Nephron (organoid): ENCODE measurements around the gene HSPG2.
"Not testable (repeated sequence)": the region's sequence is repeated elsewhere in the genome, so short reads cannot be mapped to it uniquely, and the experiment has no call there.

Source experiments
- H3K27ac Mint-ChIP-seq, 3 experiments: 2 replicates each; pipeline ENCODE4 v1.8.0; 2020; ENCODE audit warnings: mixed read lengths in 3 of 3, mild to moderate bottlenecking in 2 of 3, moderate library complexity in 1 of 3
- H3K27me3 Mint-ChIP-seq: 2 replicates; pipeline ENCODE4 v1.8.0; 2021; ENCODE audit warnings: low read depth, mild to moderate bottlenecking, moderate library complexity, mixed read lengths
- H3K36me3 Mint-ChIP-seq: 2 replicates; pipeline ENCODE4 v1.8.0; 2020; ENCODE audit warnings: low read depth, mixed read lengths
- H3K4me1 Mint-ChIP-seq: 2 replicates; pipeline ENCODE4 v1.8.0; 2020; ENCODE audit warnings: mixed read lengths
- H3K4me3 Mint-ChIP-seq, 3 experiments: 2 replicates each; pipeline ENCODE4 v1.8.0; 2020; ENCODE audit warnings: mild to moderate bottlenecking in 3 of 3, mixed read lengths in 3 of 3, moderate library complexity in 2 of 3
- H3K9me3 Mint-ChIP-seq: 2 replicates; pipeline ENCODE4 v1.8.0; 2020; ENCODE audit warnings: mixed read lengths
- CTCF ChIP-seq, 3 experiments: fragments of 200-600 bp; sonication (generic); IDR thresholded peaks; one replicate each; pipeline ENCODE4 v1.5.0; 2021; ENCODE audit warnings: antibody characterized with exemption in 3 of 3; ENCODE audit not compliant: unreplicated experiment in 3 of 3

Gene HSPG2

GRCh38 chr1:21969066-21969465 is 32.0 kb upstream of the HSPG2 start:
- not testable (repeated sequence) for H3K9me3 Mint-ChIP-seq, H3K4me1 Mint-ChIP-seq, H3K4me3 Mint-ChIP-seq, H3K27me3 Mint-ChIP-seq, H3K36me3 Mint-ChIP-seq, H3K27ac Mint-ChIP-seq

GRCh38 chr1:21967216-21967615 is 30.1 kb upstream of the HSPG2 start:
- H3K36me3 Mint-ChIP-seq, H3K9me3 Mint-ChIP-seq, H3K4me3 Mint-ChIP-seq, H3K4me1 Mint-ChIP-seq, H3K27me3 Mint-ChIP-seq, H3K27ac Mint-ChIP-seq: not testable (repeated sequence)

- Mint-ChIP-seq H3K9me3 (no peaks in the 10 kb centered on the region), H3K27me3 (no peaks in the 10 kb centered on the region), H3K36me3 (no peaks in the 10 kb centered on the region), H3K27ac (no peak overlapping the region), H3K4me3 (no peak overlapping the region), H3K4me1 (peaks cover 4% of the 10 kb centered on the region)
- TF ChIP-seq CTCF (IDR thresholded peaks at IDR 0.05; ENCODE audit: unreplicated experiment in 3 of 3): no peak
Measured at GRCh38 chr1:21966247-21967000, 29.3 kb upstream of the HSPG2 start.

GRCh38 chr1:21963477-21964217 is 26.5 kb upstream of the HSPG2 start:
- no peaks in the 10 kb centered on the region for H3K27me3 Mint-ChIP-seq
- TF ChIP-seq CTCF (IDR thresholded peaks at IDR 0.05; ENCODE audit: unreplicated experiment in 3 of 3): peak; percentile 83 to 90 (median 84)
- no peaks in the 10 kb centered on the region for H3K36me3 Mint-ChIP-seq

GRCh38 chr1:21961799-21962198 is 24.7 kb upstream of the HSPG2 start:
- Mint-ChIP-seq H3K27me3 (no peaks in the 10 kb centered on the region), H3K27ac (no peak overlapping the region), H3K36me3 (no peaks in the 10 kb centered on the region), H3K4me3 (no peak overlapping the region), H3K4me1 (peaks cover 21% of the 10 kb centered on the region), H3K9me3 (no peaks in the 10 kb centered on the region)
- TF ChIP-seq CTCF (IDR thresholded peaks at IDR 0.05; ENCODE audit: unreplicated experiment in 3 of 3): no peak

More at GRCh38 chr1:21963477-21964217, 26.5 kb upstream of the HSPG2 start:
- Mint-ChIP-seq H3K4me1 (peaks cover 4% of the 10 kb centered on the region), H3K4me3 (no peak overlapping the region), H3K9me3 (no peaks in the 10 kb centered on the region), H3K27ac (peak overlapping the region in 2 of 3 experiments; percentile 5 to 75)

- no peaks in the 10 kb centered on the region for H3K9me3 Mint-ChIP-seq
- no peak overlapping the region for H3K4me3 Mint-ChIP-seq
- H3K27me3 Mint-ChIP-seq: no peaks in the 10 kb centered on the region
- peaks cover 25% of the 10 kb centered on the region for H3K4me1 Mint-ChIP-seq
- H3K36me3 Mint-ChIP-seq: no peaks in the 10 kb centered on the region
- H3K27ac Mint-ChIP-seq: no peak overlapping the region
- TF ChIP-seq CTCF (IDR thresholded peaks at IDR 0.05; ENCODE audit: unreplicated experiment in 3 of 3): no peak
Measured at GRCh38 chr1:21961337-21961736, 24.2 kb upstream of the HSPG2 start.
